Colon (tissue), 2 donors: ENCODE measurements around the gene CMTR2.

Source experiments
- FAIRE-seq: peaks from 2 replicates; lab custom pipeline; 2012; peaks lifted over from hg19 to GRCh38; lab: Jason Lieb, UNC
- donor health status: control.
- donor health status: control.

The CMTR2 gene

DNA sequence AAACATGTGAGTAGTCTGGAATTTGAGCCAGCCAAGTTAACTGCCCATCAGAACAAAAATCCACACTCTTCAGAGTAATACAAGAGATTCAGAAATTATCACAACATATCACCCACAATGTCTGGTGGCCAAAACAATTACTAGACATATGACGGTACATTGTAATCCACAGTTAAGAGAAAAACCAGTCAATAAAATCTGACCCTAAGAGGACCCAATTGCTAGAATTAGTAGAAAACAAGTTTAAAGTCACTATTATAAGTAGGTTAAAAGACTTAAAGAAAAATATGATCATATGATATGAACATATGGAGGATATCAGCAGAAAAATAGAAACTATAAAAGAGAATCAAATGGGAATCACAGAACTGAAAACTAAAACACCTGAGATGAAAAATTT lies 15.8 kb downstream of the CMTR2 start:
- FAIRE-seq: no peak

DNA sequence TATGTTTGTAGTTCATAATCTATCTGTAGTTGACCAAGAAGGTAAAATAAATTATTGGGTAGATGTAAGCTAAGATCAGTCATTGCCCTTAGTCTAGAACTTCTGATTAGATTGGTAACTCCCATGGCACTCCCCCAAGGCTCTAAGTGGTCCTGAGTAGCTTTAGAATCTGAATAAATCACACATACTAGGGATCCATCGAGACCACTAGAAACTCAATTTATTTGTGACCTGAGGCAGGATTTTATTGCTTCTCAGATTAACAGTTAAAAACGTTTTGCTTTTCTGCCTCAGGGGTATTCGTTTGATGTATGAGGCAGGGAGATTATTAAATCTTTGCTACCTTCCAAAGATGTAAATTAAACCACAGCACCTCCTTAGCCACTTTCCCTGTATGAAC lies 24.9 kb downstream of the CMTR2 start:
- FAIRE-seq: no peak

DNA sequence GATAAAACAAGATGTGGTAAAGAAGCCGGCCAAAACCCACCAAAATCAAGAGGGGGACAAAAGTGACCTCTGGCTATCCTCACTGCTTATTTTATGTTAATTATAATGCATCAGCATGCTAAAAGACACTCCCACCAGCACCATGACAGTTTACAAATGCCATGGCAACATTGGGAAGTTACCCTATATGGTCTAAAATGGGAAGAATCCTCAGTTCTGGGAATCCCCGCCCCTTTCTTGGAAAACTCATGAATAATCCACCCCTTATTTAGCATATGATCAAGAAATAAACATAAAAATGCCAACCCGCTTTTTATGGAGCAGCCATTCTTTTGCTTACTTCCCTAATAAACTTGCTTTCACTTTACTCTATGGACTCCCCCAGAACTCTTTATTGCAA lies 25.6 kb downstream of the CMTR2 start:
- no peak for FAIRE-seq

DNA sequence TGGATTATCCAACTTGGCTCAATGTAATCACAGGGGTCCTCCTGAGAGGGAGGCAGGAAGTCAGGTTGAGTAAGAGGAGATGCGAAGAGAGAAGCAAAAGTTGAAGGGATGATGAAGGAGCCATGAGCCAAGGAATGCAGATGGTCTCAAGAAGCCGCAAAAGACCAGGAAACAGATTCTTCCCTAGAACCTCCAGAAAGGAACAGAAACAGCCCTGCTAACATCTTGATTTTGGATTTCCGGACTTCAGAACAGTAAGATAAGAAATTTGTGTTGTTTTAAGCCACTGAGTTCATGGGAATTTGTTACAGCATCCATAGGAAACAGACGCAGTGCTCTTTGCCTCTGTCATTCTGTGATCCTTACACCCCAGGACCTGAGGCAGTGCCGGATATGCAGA lies 26.8 kb downstream of the CMTR2 start:
- FAIRE-seq: no peak

DNA sequence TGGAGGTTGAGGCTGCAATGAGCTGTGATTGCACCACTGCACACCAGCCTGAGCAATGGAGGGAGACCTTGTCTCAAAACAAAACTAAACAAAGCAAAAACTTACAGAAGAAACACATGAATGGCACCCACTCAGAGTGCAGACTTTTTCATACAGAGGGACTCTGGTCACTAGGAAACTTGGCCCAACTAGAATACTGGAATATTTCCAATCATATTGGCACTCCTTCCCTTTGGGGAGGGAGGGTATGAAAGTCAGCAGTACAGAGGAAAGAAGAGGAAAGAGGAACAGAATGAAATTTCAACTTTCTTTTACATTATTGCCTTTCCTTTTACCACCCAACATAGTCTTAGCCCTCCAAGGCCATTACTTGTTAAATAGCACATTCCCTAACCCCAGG lies 28.2 kb downstream of the CMTR2 start:
- no peak for FAIRE-seq

DNA sequence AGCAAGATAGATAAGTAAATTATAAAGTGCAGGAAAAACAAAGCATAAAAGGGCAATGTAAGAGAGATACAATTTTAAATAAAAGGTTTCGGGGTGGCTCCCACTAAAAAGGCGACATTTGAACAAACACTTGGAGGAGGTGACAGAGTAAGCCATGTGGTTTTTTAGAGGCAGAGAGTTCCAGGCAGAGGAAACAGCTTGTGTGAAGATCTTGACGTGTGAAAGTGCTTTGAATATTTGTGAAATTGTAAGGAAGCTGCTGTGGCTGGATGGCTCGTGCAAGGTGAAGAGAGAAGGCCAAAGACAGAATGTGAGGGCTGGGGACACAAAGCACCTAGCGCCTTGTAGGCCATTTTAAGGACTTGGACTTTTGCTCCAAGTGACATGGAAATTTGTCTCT lies 30.1 kb downstream of the CMTR2 start:
- FAIRE-seq: no peak

DNA sequence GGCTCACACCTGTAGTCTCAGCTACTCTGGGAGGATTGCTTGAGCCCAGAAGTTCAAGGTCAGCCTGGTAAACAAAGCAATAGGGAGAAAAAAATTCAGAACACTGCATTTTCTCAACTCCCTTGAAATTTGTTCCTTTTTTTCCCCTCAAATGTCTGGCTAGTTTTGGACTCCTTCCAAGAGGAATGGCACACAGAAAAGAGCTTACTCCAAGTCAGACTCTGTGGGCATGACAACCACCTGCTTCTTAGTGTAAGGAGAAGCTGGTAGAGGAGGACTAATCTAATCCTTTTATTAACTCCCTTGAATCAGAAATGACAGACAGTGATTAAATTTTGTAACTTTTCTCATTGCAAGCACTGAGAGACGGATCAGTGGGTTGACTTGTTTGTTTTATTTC lies 30.8 kb downstream of the CMTR2 start:
- no peak for FAIRE-seq

DNA sequence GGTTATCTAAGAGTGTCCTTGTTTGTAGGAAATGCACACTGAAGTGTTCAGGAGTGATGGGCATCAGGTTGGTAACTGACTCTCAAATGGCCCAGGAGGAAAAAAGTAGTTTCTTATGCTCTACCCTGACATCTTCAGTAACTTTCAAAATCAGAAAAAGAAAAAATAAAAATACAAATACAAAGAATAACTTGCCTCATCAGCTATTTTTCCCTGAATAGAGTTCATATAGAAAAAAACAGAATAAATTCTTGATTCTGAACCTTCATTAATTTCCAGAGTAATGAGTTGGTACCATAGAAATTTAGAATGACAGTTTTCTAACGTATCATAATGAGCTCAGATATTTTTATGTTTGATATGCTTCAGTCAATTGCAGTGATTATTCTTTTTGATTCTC lies 31.4 kb downstream of the CMTR2 start:
- FAIRE-seq: no peak

DNA sequence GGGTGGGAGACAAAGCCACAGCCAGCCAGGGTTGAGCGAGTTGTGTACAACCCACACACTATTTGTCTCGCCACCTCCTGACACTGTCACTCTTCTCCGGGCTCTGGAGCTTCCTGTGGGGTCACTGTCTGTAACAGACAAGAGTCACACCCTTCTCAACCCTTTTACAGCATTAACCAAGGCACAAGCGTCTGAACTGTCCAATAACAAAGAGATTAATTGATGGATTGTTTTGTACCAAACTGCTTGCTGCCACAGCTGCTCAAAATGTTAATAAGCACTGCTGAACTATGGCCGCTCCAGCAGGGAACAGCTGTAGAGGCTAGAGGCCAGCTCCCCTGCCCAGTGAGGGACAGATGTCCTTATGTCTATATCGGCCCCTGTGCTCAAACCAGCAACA lies 33.5 kb downstream of the CMTR2 start:
- no peak for FAIRE-seq

DNA sequence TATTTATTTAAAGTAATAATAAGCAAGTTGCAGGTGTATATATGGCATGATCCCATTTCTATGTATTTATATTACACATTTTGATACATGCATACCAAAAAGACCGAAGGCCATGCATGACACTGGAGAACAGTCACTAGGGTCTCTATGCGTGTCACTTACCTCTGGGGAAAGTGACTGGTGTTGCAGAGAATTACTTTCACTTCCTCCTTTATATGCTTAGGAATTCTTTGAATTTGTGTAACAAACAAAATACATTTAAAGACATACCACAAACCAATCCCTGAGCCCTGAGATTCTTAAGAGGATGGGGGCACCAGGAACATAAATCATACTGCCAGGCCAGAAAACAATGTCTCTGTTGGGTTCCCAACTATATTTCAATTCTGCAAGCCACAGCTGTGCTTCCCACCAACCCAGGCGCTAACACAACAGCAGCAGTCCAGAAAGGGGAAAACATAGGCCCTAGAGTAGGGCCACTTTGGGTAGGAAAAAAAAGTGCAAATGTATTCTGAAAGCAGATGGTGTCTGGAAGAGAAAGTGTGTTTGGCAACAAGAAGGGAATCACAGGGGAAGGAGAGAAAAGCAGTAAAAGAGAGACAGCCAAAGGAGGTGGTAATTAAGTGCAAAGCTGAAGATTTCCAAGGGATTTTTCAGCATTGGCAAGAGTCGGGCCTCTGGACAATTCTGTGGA lies 34.2 kb downstream of the CMTR2 start:
- no peak for FAIRE-seq

DNA sequence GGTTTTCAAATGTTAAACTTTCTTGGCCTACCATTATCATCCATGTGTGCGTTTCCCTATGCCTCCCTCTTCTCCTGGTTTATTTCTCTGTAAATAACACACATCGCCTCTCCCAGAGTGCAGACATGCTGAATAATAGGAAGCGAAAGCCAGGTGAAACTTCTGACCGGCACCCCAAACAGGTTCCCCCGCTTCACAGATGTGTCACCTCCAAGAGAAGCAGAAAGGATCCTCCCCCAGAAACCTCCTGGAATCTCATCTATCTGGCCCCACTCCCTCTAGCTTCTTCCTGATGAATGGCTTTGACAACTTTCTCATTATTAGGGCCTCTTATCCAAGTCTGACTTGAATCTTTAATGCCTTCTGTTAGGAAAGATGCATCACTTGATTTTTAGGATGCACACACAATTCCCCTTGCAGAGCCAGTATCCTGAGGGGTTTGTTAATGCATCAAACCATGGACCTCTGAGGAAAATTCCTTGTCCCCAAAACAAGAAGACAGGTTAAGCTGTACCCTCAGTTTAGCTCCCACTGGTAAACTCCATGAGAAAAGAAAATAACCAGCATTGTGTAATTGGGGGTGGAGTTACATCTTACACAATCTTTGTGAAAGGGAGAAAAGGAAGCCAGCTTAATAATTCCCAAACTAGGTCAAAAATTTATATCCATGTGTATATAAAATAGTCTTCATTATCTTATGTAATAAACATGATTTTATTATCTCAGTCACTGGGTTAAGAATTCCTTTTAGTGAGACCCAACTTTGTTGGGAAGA lies 38.6 kb downstream of the CMTR2 start:
- FAIRE-seq: no peak

DNA sequence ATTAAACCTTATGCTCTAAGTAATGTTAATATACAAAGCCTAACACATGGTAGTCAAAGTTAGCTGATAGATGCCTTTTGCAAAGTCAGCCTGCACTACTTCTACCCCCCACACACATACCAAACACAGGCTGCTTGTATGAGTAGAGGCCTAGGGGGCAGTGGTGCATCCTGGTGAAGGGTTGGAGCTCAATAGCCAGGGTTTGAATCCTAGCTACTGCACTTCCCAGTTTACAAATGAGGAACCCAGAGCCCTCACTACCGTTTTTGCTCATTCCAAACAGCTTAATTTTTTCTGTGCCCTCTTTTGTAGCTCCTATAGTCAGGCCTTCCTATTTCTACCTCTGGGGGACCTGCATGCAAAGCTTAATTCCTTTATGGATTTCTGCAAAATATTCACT lies 39.8 kb downstream of the CMTR2 start:
- FAIRE-seq: no peak

DNA sequence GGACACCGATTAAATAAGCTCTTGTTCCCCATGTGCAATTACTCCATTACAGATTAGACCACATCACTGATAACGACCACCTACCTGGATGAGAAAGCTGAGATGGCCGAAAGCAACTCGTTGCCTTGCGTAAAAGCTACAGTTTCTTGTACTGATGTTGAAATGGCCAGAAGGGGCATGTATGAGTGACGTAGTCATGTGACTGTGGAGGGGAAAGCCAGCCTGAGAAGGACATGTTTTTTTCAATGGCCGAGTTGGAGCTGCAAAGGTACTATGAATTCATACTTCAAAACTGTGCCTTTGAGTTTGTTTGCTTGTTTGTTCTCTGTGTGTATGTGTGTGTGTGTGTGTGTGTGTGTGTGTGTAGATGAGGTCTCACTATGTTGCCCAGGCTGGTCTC lies 41.7 kb downstream of the CMTR2 start:
- FAIRE-seq: no peak

DNA sequence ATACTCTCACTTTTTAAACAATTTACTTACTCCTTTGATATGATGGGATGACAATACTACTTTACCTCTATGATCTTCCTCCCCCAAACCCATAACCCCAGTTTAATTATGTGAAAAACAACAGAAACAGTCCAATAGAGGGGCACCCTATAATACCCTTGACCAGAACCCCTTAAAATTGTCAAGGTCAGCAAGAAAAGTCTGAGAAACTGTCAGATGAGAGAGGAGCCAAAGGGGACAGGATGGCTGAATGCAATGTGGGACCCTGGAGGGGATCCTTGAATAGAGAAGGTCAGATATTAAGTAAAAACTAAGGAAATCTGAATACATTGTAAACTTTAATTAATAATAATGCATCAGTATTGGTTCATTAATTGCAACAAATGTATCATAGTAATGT lies 42.9 kb downstream of the CMTR2 start:
- no peak for FAIRE-seq

DNA sequence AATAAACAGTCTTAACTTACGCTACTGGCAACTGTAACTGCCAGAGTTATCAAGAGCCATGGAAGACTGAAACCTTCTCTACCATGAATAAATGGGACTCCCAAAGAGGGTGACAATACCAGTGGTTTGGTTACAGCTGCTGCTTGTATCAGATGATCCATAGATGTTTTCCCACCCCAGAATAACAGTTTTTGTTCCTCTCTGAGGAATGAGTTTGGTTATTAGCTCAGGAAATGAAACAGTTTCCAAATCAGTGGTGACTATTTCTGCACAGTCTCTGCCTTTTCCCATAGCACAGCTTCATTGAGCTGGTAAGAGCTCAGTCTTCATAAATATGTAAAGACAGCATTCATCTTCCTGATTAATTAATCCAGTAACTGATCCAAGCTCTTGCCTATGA lies 44.7 kb downstream of the CMTR2 start:
- no peak for FAIRE-seq

DNA sequence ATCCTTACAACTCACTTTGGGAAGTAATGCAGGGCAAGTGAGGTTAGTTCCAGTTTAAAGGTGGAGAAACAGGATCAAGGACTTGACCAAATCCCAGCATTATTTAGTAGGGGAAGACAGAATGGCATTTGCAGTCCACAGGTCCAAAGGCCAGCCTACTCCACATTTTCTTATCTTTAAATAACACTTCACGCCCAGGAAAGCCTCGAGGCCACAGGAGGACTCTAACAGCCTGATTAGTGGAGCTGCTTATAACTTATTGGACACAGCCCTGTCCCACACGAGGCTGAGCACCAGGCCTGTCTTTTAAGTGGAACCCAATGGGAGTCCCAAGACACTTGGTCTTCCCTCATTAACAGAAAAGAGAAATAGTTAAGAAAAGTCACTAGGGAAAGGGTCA lies 46.6 kb downstream of the CMTR2 start:
- no peak for FAIRE-seq

DNA sequence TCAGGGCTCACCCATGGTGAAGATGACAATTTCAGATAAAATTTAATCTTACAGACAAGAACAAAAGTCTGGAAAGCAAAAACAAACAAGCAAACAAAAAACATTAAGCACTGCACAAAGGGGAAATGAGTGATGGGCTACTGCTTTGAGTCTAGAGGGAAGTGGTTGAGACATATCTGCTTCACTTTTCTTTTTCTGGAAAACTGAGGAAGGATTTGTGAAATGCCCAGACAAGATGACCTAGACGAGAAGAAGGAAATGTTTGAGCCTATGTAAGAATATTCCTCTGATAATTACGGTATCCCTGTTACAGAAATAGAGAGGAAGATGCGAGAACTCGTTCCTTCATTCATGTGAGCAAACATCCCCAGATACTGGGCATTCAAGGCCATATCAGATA lies 47.2 kb downstream of the CMTR2 start:
- no peak for FAIRE-seq
